ENCODE data around the gene KYNU. TPM values are rescaled to one million over a fixed set of nuclear protein-coding genes. Genes with fewer than 3 reads are reported as not detected.
"Not testable (repeated sequence)": the region's sequence is repeated elsewhere in the genome, so short reads cannot be mapped to it uniquely, and the experiment has no call there.

Gene KYNU
- 1 to 10 TPM in 2 of 3 donors, under 1 TPM in 1; 0.30 to 7.8 (median 3.6) TPM for polyA plus RNA-seq

- no peak within 1 kb of the TSS for H3K27ac ChIP-seq (ENCODE audit: low read depth, low read length)
- 53 to 71% (median 57%) methylated on average over 2 of the region's 2 CpGs for WGBS, 3 donors
Measured at GRCh38 chr2:142877216-142877838, at the start of gene KYNU. TSS of gene KYNU (plus strand) at chr2:142877664. CDS start at chr2:142885368, 7,704 bp downstream.

- WGBS, 3 donors = 66 to 83% (median 76%) methylated on average over 1 of the region's 1 CpG
- H3K27ac ChIP-seq (ENCODE audit: low read depth, low read length) = no peak overlapping the region
Measured at GRCh38 chr2:142834021-142834420, 43.4 kb upstream of the KYNU start.

- no peak overlapping the region for H3K27ac ChIP-seq (ENCODE audit: low read depth, low read length)
Measured at GRCh38 chr2:142840436-142840835, 37.0 kb upstream of the KYNU start.

GRCh38 chr2:142841788-142842187 is 35.7 kb upstream of the KYNU start:
- H3K27ac ChIP-seq (ENCODE audit: low read depth, low read length) = no peak overlapping the region
- 79 to 88% (median 85%) methylated on average over 2 of the region's 2 CpGs for WGBS, 3 donors

GRCh38 chr2:142842369-142842768 is 35.1 kb upstream of the KYNU start:
- no peak overlapping the region for H3K27ac ChIP-seq (ENCODE audit: low read depth, low read length)
- WGBS, 3 donors = 67 to 97% (median 95%) methylated on average over 1 of the region's 1 CpG

GRCh38 chr2:142843731-142844130 is 33.7 kb upstream of the KYNU start:
- H3K27ac ChIP-seq (ENCODE audit: low read depth, low read length) = no peak overlapping the region
- WGBS, 3 donors = 54 to 62% (median 58%) methylated on average over 2 of the region's 2 CpGs

- H3K27ac ChIP-seq (ENCODE audit: low read depth, low read length) = no peak overlapping the region
- 61 to 79% (median 74%) methylated on average over 2 of the region's 2 CpGs for WGBS, 3 donors
Measured at GRCh38 chr2:142848023-142848606, 29.3 kb upstream of the KYNU start.

- WGBS, 3 donors = 40 to 56% (median 47%) methylated on average over 3 of the region's 3 CpGs
- H3K27ac ChIP-seq (ENCODE audit: low read depth, low read length) = no peak overlapping the region
Measured at GRCh38 chr2:142849820-142850219, 27.6 kb upstream of the KYNU start.

- 67 to 89% (median 82%) methylated on average over 6 of the region's 6 CpGs for WGBS, 3 donors
- H3K27ac ChIP-seq (ENCODE audit: low read depth, low read length) = no peak overlapping the region
Measured at GRCh38 chr2:142853912-142854311, 23.6 kb upstream of the KYNU start.

GRCh38 chr2:142857256-142858164 is 20.0 kb upstream of the KYNU start:
- WGBS, 3 donors = 74 to 83% (median 80%) methylated on average over 5 of the region's 5 CpGs
- H3K27ac ChIP-seq (ENCODE audit: low read depth, low read length) = no peak overlapping the region

- H3K27ac ChIP-seq (ENCODE audit: low read depth, low read length) = no peak overlapping the region
- 87 to 97% (median 89%) methylated on average over 1 of the region's 1 CpG for WGBS, 3 donors
Measured at GRCh38 chr2:142858961-142859360, 18.5 kb upstream of the KYNU start.

- WGBS, 3 donors = 64 to 75% (median 69%) methylated on average over 4 of the region's 4 CpGs
- H3K27ac ChIP-seq (ENCODE audit: low read depth, low read length) = no peak overlapping the region
Measured at GRCh38 chr2:142862299-142862698, 15.2 kb upstream of the KYNU start.

GRCh38 chr2:142862847-142863246 is 14.6 kb upstream of the KYNU start:
- no peak overlapping the region for H3K27ac ChIP-seq (ENCODE audit: low read depth, low read length)
- 72 to 82% (median 79%) methylated on average over 5 of the region's 5 CpGs for WGBS, 3 donors

GRCh38 chr2:142863485-142863961 is 13.9 kb upstream of the KYNU start:
- H3K27ac ChIP-seq (ENCODE audit: low read depth, low read length) = no peak overlapping the region
- 44 to 56% (median 55%) methylated on average over 2 of the region's 2 CpGs for WGBS, 3 donors

- not testable (repeated sequence) for H3K27ac ChIP-seq (ENCODE audit: low read depth, low read length)
- 81 to 98% (median 94%) methylated on average over 2 of the region's 2 CpGs for WGBS, 3 donors
Measured at GRCh38 chr2:142864605-142865004, 12.9 kb upstream of the KYNU start.

GRCh38 chr2:142865924-142866323 is 11.5 kb upstream of the KYNU start:
- WGBS, 3 donors = 19 to 24% (median 20%) methylated on average over 1 of the region's 1 CpG
- no peak overlapping the region for H3K27ac ChIP-seq (ENCODE audit: low read depth, low read length)

GRCh38 chr2:142866426-142866825 is 11.0 kb upstream of the KYNU start:
- 76 to 91% (median 86%) methylated on average over 2 of the region's 2 CpGs for WGBS, 3 donors
- no peak overlapping the region for H3K27ac ChIP-seq (ENCODE audit: low read depth, low read length)

- no peak overlapping the region for H3K27ac ChIP-seq (ENCODE audit: low read depth, low read length)
- WGBS, 3 donors = 58 to 66% (median 64%) methylated on average over 2 of the region's 2 CpGs
Measured at GRCh38 chr2:142867136-142867535, 10.3 kb upstream of the KYNU start.

- H3K27ac ChIP-seq (ENCODE audit: low read depth, low read length) = no peak overlapping the region
- 49 to 73% (median 59%) methylated on average over 12 of the region's 12 CpGs for WGBS, 3 donors
Measured at GRCh38 chr2:142868229-142868762, 9.2 kb upstream of the KYNU start.
